ENCODE measurements around the gene NCOA6. TPM values are rescaled to one million over a fixed set of nuclear protein-coding genes. Genes with fewer than 3 reads are reported as not detected.

Gene NCOA6
- total RNA-seq, 1 donor from 2014 or later, result 29.1 TPM

- intact Hi-C loops (cut with micrococcal nuclease), result loop anchor here (5.0 kb wide), 1 partner anchor 57 kb away; no protein-coding TSS in a partner anchor
- Mint-ChIP-seq H3K36me3 (ENCODE audit: low read depth) (peaks cover 38% of the 10 kb centered on the region), H3K27ac (peak overlapping the region; percentile 62), H3K9me3 (no peaks in the 10 kb centered on the region), H3K4me3 (ENCODE audit: low read depth) (peak overlapping the region; percentile 83), H3K4me1 (ENCODE audit: low read depth) (peaks cover 30% of the 10 kb centered on the region), H3K27me3 (ENCODE audit: low read depth) (no peaks in the 10 kb centered on the region)
- DNase-seq (ENCODE audit: low spot score), result no peak
Observed at GRCh38 chr20:34710568-34710839, 114.9 kb downstream of the NCOA6 start.

- Mint-ChIP-seq H3K9me3 (no peaks in the 10 kb centered on the region), H3K36me3 (ENCODE audit: low read depth) (peaks cover 38% of the 10 kb centered on the region), H3K4me3 (ENCODE audit: low read depth) (peak overlapping the region; percentile 84), H3K27me3 (ENCODE audit: low read depth) (no peaks in the 10 kb centered on the region), H3K4me1 (ENCODE audit: low read depth) (peaks cover 30% of the 10 kb centered on the region), H3K27ac (peak overlapping the region; percentile 89)
- DNase-seq (ENCODE audit: low spot score), result no peak
- intact Hi-C loops (cut with micrococcal nuclease), result loop anchor here (1.0 to 5.0 kb wide), 2 partner anchors 33 to 57 kb away; partner anchors contain the start of gene PIGU
Observed at GRCh38 chr20:34709831-34710567, 115.5 kb downstream of the NCOA6 start.

- intact Hi-C loops (cut with micrococcal nuclease), result loop anchor here (1.0 kb wide), 1 partner anchor 32 kb away; the partner anchor contains the start of gene PIGU
- Mint-ChIP-seq H3K27me3 (ENCODE audit: low read depth) (no peaks in the 10 kb centered on the region), H3K27ac (peak overlapping the region; percentile 89), H3K4me1 (ENCODE audit: low read depth) (peaks cover 33% of the 10 kb centered on the region), H3K4me3 (ENCODE audit: low read depth) (peak overlapping the region; percentile 84), H3K36me3 (ENCODE audit: low read depth) (peaks cover 35% of the 10 kb centered on the region), H3K9me3 (no peaks in the 10 kb centered on the region)
- peak; percentile 77 for DNase-seq (ENCODE audit: low spot score)
Observed at GRCh38 chr20:34709044-34709830, 116.2 kb downstream of the NCOA6 start.

- H3K9me3 Mint-ChIP-seq, result no peaks in the 10 kb centered on the region
- no peaks in the 10 kb centered on the region for H3K27me3 Mint-ChIP-seq (ENCODE audit: low read depth)
- intact Hi-C loops (cut with micrococcal nuclease), result loop anchor here (1.0 kb wide), 3 partner anchors 31 to 192 kb away; partner anchors contain the start of genes DYNLRB1 and PIGU
- H3K36me3 Mint-ChIP-seq (ENCODE audit: low read depth), result peaks cover 34% of the 10 kb centered on the region
- H3K4me1 Mint-ChIP-seq (ENCODE audit: low read depth), result peaks cover 34% of the 10 kb centered on the region
- peak; percentile 46 for DNase-seq (ENCODE audit: low spot score)
- peak overlapping the region; percentile 89 for H3K27ac Mint-ChIP-seq
- H3K4me3 Mint-ChIP-seq (ENCODE audit: low read depth), result peak overlapping the region; percentile 84
Observed at GRCh38 chr20:34708621-34709043, 116.8 kb downstream of the NCOA6 start.

- intact Hi-C loops (cut with micrococcal nuclease), result no loop called here
Observed at GRCh38 chr20:34706912-34707784, 118.3 kb downstream of the NCOA6 start.

GRCh38 chr20:34706302-34706875, 119.1 kb downstream of the NCOA6 start:
- Mint-ChIP-seq H3K4me3 (ENCODE audit: low read depth) (peak overlapping the region; percentile 6), H3K27me3 (ENCODE audit: low read depth) (peaks cover 12% of the 10 kb centered on the region), H3K36me3 (ENCODE audit: low read depth) (peaks cover 13% of the 10 kb centered on the region), H3K4me1 (ENCODE audit: low read depth) (peaks cover 30% of the 10 kb centered on the region), H3K27ac (no peak overlapping the region), H3K9me3 (no peaks in the 10 kb centered on the region)
- intact Hi-C loops (cut with micrococcal nuclease), result no loop called here
- DNase-seq (ENCODE audit: low spot score), result no peak

More at GRCh38 chr20:34706912-34707784, 118.3 kb downstream of the NCOA6 start:
- peaks cover 31% of the 10 kb centered on the region for H3K4me1 Mint-ChIP-seq (ENCODE audit: low read depth)
- no peaks in the 10 kb centered on the region for H3K9me3 Mint-ChIP-seq
- no peak overlapping the region for H3K27ac Mint-ChIP-seq
- no peak for DNase-seq (ENCODE audit: low spot score)
- peaks cover 20% of the 10 kb centered on the region for H3K36me3 Mint-ChIP-seq (ENCODE audit: low read depth)
- no peak overlapping the region for H3K4me3 Mint-ChIP-seq (ENCODE audit: low read depth)
- peaks cover 8% of the 10 kb centered on the region for H3K27me3 Mint-ChIP-seq (ENCODE audit: low read depth)

GRCh38 chr20:34705397-34706301, 119.8 kb downstream of the NCOA6 start:
- peak overlapping the region; percentile 85 for H3K4me3 Mint-ChIP-seq (ENCODE audit: low read depth)
- H3K4me1 Mint-ChIP-seq (ENCODE audit: low read depth), result peaks cover 29% of the 10 kb centered on the region
- H3K36me3 Mint-ChIP-seq (ENCODE audit: low read depth), result peaks cover 5% of the 10 kb centered on the region
- peaks cover 12% of the 10 kb centered on the region for H3K27me3 Mint-ChIP-seq (ENCODE audit: low read depth)
- H3K27ac Mint-ChIP-seq, result peak overlapping the region; percentile 49
- no peak for DNase-seq (ENCODE audit: low spot score)
- intact Hi-C loops (cut with micrococcal nuclease), result no loop called here
- no peaks in the 10 kb centered on the region for H3K9me3 Mint-ChIP-seq

GRCh38 chr20:34705008-34705396, 120.4 kb downstream of the NCOA6 start:
- no peak for DNase-seq (ENCODE audit: low spot score)
- peaks cover 24% of the 10 kb centered on the region for H3K4me1 Mint-ChIP-seq (ENCODE audit: low read depth)
- intact Hi-C loops (cut with micrococcal nuclease), result no loop called here
- peaks cover 12% of the 10 kb centered on the region for H3K27me3 Mint-ChIP-seq (ENCODE audit: low read depth)
- H3K4me3 Mint-ChIP-seq (ENCODE audit: low read depth), result peak overlapping the region; percentile 85
- peak overlapping the region; percentile 91 for H3K27ac Mint-ChIP-seq
- H3K36me3 Mint-ChIP-seq (ENCODE audit: low read depth), result no peaks in the 10 kb centered on the region
- H3K9me3 Mint-ChIP-seq, result no peaks in the 10 kb centered on the region

- Mint-ChIP-seq H3K4me1 (ENCODE audit: low read depth) (peaks cover 24% of the 10 kb centered on the region), H3K36me3 (ENCODE audit: low read depth) (no peaks in the 10 kb centered on the region), H3K27me3 (ENCODE audit: low read depth) (peaks cover 12% of the 10 kb centered on the region), H3K9me3 (no peaks in the 10 kb centered on the region), H3K27ac (peak within 1 kb of the TSS; percentile 94), H3K4me3 (ENCODE audit: low read depth) (peak within 1 kb of the TSS; percentile 99)
- intact Hi-C loops (cut with micrococcal nuclease), result no loop called here
- DNase-seq (ENCODE audit: low spot score), result peak; percentile 84
Observed at GRCh38 chr20:34704177-34705007, 121.1 kb downstream of the NCOA6 start, which contains the start of gene TP53INP2. Gene TP53INP2 (plus strand): TSS chr20:34704344. CDS start chr20:34708740, 4,396 bp downstream.

GRCh38 chr20:34703424-34704176, 121.9 kb downstream of the NCOA6 start:
- peaks cover 22% of the 10 kb centered on the region for H3K4me1 Mint-ChIP-seq (ENCODE audit: low read depth)
- no peak for DNase-seq (ENCODE audit: low spot score)
- no peaks in the 10 kb centered on the region for H3K9me3 Mint-ChIP-seq
- no peaks in the 10 kb centered on the region for H3K36me3 Mint-ChIP-seq (ENCODE audit: low read depth)
- H3K27ac Mint-ChIP-seq, result peak overlapping the region; percentile 94
- H3K27me3 Mint-ChIP-seq (ENCODE audit: low read depth), result peaks cover 12% of the 10 kb centered on the region
- intact Hi-C loops (cut with micrococcal nuclease), result no loop called here
- H3K4me3 Mint-ChIP-seq (ENCODE audit: low read depth), result peak overlapping the region; percentile 99
